WTC11 (cell line): ENCODE measurements around the gene OR5K4. TPM values are rescaled to one million over a fixed set of nuclear protein-coding genes. Genes with fewer than 3 reads are reported as not detected.

Source experiments
- ATAC-seq: fragments of 200-7000 bp; cut with Tn5 transposase; 2 replicates; pipeline ENCODE4 v1.10.0; 2021; ENCODE audit warnings: mild to moderate bottlenecking, moderate library complexity
- CTCF ChIA-PET: fragments of 300-600 bp; sonication (Branson Sonifier 250); formaldehyde crosslinking; loops from one replicate; lab custom pipeline; 2021; ENCODE audit warnings: antibody characterized with exemption; lab: Charles Lee
- POLR2A ChIA-PET: fragments of 350-600 bp; sonication (Branson Sonifier 250); formaldehyde crosslinking; loops from one replicate; lab custom pipeline; 2021; ENCODE audit warnings: antibody characterized with exemption; lab: Charles Lee
- DNase-seq: peaks from one replicate; pipeline ENCODE4 v3.0.0; 2021; ENCODE audit warnings: low spot score
- H3K27ac Mint-ChIP-seq: 2 replicates; pipeline ENCODE4 v1.8.0; 2021; ENCODE audit warnings: mixed read lengths
- H3K27me3 Mint-ChIP-seq: 2 replicates; pipeline ENCODE4 v1.8.0; 2021; ENCODE audit warnings: low read depth, mild to moderate bottlenecking, moderate library complexity, mixed read lengths
- H3K36me3 Mint-ChIP-seq: 2 replicates; pipeline ENCODE4 v1.8.0; 2021; ENCODE audit warnings: mixed read lengths
- H3K4me1 Mint-ChIP-seq: 2 replicates; pipeline ENCODE4 v1.8.0; 2022; ENCODE audit warnings: mixed read lengths
- H3K4me3 Mint-ChIP-seq: 2 replicates; pipeline ENCODE4 v1.8.0; 2021; ENCODE audit warnings: mild to moderate bottlenecking, moderate library complexity, mixed read lengths
- H3K9me3 Mint-ChIP-seq: 2 replicates; pipeline ENCODE4 v1.8.0; 2021; ENCODE audit warnings: mixed read lengths
- CBFB ChIP-seq: sonication (generic); formaldehyde crosslinking; IDR thresholded peaks from 2 replicates; pipeline ENCODE4 v1.8.1; 2022; ENCODE audit warnings: mild to moderate bottlenecking, low read depth, missing genetic modification reagents
- FOXP1 ChIP-seq: sonication (generic); formaldehyde crosslinking; IDR thresholded peaks from 2 replicates; pipeline ENCODE4 v1.8.0; 2022; ENCODE audit warnings: missing genetic modification reagents, mild to moderate bottlenecking, moderate library complexity, borderline replicate concordance
- GRHL2 ChIP-seq: fragments of 250-450 bp; sonication (Bioruptor Pico); IDR thresholded peaks from 2 replicates; pipeline ENCODE4 v1.8.0; 2022; ENCODE audit warnings: mild to moderate bottlenecking, moderate library complexity; ENCODE audit not compliant: insufficient replicate concordance, severe bottlenecking
- HMGA2 ChIP-seq: fragments of 250-450 bp; sonication (Bioruptor Pico); IDR thresholded peaks from 2 replicates; pipeline ENCODE4 v1.4.0; 2021; ENCODE audit warnings: mild to moderate bottlenecking, moderate library complexity
- IRF2 ChIP-seq: sonication (generic); formaldehyde crosslinking; IDR thresholded peaks from 2 replicates; pipeline ENCODE4 v1.8.0; 2022; ENCODE audit warnings: low read depth, missing genetic modification reagents, borderline replicate concordance
- MYBL2 ChIP-seq: sonication (generic); formaldehyde crosslinking; IDR thresholded peaks from 2 replicates; pipeline ENCODE4 v1.8.1; 2023; ENCODE audit warnings: mild to moderate bottlenecking, moderate library complexity, missing genetic modification reagents
- NR3C1 ChIP-seq: sonication (generic); formaldehyde crosslinking; conservative IDR thresholded peaks from 2 replicates; pipeline ENCODE4 v1.8.1; 2023; ENCODE audit warnings: low read depth, mild to moderate bottlenecking, missing genetic modification reagents
- SOX15 ChIP-seq: fragments of 250-450 bp; sonication (Bioruptor Pico); IDR thresholded peaks from 2 replicates; pipeline ENCODE4 v1.9.0; 2021; ENCODE audit warnings: mild to moderate bottlenecking
- ZBTB21 ChIP-seq: sonication (generic); formaldehyde crosslinking; IDR thresholded peaks from 2 replicates; pipeline ENCODE4 v1.8.1; 2023; ENCODE audit warnings: mild to moderate bottlenecking, missing genetic modification reagents, borderline replicate concordance
- ZNF219 ChIP-seq: sonication (generic); formaldehyde crosslinking; IDR thresholded peaks from 2 replicates; pipeline ENCODE4 v1.8.0; 2023; ENCODE audit warnings: missing genetic modification reagents, mild to moderate bottlenecking, borderline replicate concordance
- ZNF423 ChIP-seq: fragments of 250-450 bp; sonication (Bioruptor Pico); IDR thresholded peaks from 2 replicates; pipeline ENCODE4 v2.1.2; 2022; ENCODE audit warnings: mild to moderate bottlenecking, moderate library complexity
- total RNA-seq: library from RNA; stranded (reverse); gene quantifications from 3 replicates; pipeline ENCODE4 v1.2.3, GENCODE V29; 2021
- TF ChIP-seq, protein P1 (sequence below): sonication (generic); formaldehyde crosslinking; IDR thresholded peaks from 2 replicates; pipeline ENCODE4 v1.8.0; 2022; ENCODE audit warnings: mild to moderate bottlenecking, missing genetic modification reagents
- TF ChIP-seq, protein P2 (sequence below): fragments of 250-450 bp; sonication (Bioruptor Pico); IDR thresholded peaks from 2 replicates; pipeline ENCODE4 v1.9.0; 2021; ENCODE audit warnings: mild to moderate bottlenecking
- TF ChIP-seq, protein P3 (sequence below): sonication (generic); formaldehyde crosslinking; IDR thresholded peaks from 2 replicates; pipeline ENCODE4 v1.8.1; 2023; ENCODE audit warnings: mild to moderate bottlenecking, missing genetic modification reagents, moderate library complexity
- TF ChIP-seq, protein P4 (sequence below): sonication (generic); formaldehyde crosslinking; IDR thresholded peaks from 2 replicates; pipeline ENCODE4 v1.8.1; 2023; ENCODE audit warnings: mild to moderate bottlenecking, missing genetic modification reagents
- TF ChIP-seq, protein P5 (sequence below): fragments of 250-450 bp; sonication (Bioruptor Pico); IDR thresholded peaks from 2 replicates; pipeline ENCODE4 v1.9.0; 2021; ENCODE audit warnings: mild to moderate bottlenecking
- TF ChIP-seq, protein P6 (sequence below): sonication (generic); formaldehyde crosslinking; IDR thresholded peaks from 2 replicates; pipeline ENCODE4 v1.8.1; 2022; ENCODE audit warnings: missing genetic modification reagents, borderline replicate concordance
- TF ChIP-seq, protein P7 (sequence below): sonication (generic); formaldehyde crosslinking; IDR thresholded peaks from 2 replicates; pipeline ENCODE4 v1.8.0; 2023; ENCODE audit warnings: mild to moderate bottlenecking, missing genetic modification reagents

Gene OR5K4
- total RNA-seq, 1 experiment from 2014 or later, result not detected

DNA sequence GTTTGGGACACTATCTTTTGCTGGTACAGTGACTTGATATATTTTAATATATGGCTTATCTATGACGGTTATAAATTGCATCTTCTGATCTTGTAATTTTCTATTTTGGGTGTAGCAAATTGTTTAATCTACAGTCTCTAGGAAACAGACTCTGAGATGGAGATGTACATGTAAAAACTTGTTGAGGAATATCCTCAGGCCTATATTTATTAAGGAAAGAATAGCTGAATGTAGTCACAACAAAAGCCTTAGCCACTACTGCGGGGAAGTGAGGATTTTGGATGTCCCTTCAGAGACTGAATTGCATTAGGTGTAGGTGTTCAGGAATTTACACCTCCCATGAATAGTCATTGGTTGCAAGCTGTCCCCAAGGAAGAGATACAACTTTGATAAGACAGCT is 23.0 kb downstream of the OR5K4 start:
- CTCF ChIA-PET, result no interaction called here
- no peak overlapping the region for H3K27ac Mint-ChIP-seq
- H3K36me3 Mint-ChIP-seq, result no peaks in the 10 kb centered on the region
- no peaks in the 10 kb centered on the region for H3K27me3 Mint-ChIP-seq
- 0 out of 2 replicates have a peak, but pooled peaks cover 8% of the 10 kb centered on the region for H3K9me3 Mint-ChIP-seq
- DNase-seq (no peak), ATAC-seq (no peak)
- no peak overlapping the region for H3K4me3 Mint-ChIP-seq
- TF ChIP-seq ZBTB21 (CRISPR knock-in tag), result no peak
- TF ChIP-seq, protein P1, sequence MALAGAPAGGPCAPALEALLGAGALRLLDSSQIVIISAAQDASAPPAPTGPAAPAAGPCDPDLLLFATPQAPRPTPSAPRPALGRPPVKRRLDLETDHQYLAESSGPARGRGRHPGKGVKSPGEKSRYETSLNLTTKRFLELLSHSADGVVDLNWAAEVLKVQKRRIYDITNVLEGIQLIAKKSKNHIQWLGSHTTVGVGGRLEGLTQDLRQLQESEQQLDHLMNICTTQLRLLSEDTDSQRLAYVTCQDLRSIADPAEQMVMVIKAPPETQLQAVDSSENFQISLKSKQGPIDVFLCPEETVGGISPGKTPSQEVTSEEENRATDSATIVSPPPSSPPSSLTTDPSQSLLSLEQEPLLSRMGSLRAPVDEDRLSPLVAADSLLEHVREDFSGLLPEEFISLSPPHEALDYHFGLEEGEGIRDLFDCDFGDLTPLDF (CRISPR knock-in tag), result no peak
- TF ChIP-seq, protein P2, sequence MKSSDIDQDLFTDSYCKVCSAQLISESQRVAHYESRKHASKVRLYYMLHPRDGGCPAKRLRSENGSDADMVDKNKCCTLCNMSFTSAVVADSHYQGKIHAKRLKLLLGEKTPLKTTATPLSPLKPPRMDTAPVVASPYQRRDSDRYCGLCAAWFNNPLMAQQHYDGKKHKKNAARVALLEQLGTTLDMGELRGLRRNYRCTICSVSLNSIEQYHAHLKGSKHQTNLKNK (CRISPR knock-in tag), result no peak
- no peak for TF ChIP-seq FOXP1 (CRISPR knock-in tag)
- no peak for TF ChIP-seq HMGA2 (CRISPR knock-in tag)
- TF ChIP-seq, protein P3, sequence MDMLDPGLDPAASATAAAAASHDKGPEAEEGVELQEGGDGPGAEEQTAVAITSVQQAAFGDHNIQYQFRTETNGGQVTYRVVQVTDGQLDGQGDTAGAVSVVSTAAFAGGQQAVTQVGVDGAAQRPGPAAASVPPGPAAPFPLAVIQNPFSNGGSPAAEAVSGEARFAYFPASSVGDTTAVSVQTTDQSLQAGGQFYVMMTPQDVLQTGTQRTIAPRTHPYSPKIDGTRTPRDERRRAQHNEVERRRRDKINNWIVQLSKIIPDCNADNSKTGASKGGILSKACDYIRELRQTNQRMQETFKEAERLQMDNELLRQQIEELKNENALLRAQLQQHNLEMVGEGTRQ, result no peak
- TF ChIP-seq SOX15 (CRISPR knock-in tag), result no peak
- TF ChIP-seq CBFB (CRISPR knock-in tag), result no peak
- no peak for TF ChIP-seq NR3C1 (CRISPR knock-in tag)
- TF ChIP-seq ZNF423, result no peak
- TF ChIP-seq, protein P4, sequence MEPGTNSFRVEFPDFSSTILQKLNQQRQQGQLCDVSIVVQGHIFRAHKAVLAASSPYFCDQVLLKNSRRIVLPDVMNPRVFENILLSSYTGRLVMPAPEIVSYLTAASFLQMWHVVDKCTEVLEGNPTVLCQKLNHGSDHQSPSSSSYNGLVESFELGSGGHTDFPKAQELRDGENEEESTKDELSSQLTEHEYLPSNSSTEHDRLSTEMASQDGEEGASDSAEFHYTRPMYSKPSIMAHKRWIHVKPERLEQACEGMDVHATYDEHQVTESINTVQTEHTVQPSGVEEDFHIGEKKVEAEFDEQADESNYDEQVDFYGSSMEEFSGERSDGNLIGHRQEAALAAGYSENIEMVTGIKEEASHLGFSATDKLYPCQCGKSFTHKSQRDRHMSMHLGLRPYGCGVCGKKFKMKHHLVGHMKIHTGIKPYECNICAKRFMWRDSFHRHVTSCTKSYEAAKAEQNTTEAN (CRISPR knock-in tag), result no peak
- TF ChIP-seq, protein P5, sequence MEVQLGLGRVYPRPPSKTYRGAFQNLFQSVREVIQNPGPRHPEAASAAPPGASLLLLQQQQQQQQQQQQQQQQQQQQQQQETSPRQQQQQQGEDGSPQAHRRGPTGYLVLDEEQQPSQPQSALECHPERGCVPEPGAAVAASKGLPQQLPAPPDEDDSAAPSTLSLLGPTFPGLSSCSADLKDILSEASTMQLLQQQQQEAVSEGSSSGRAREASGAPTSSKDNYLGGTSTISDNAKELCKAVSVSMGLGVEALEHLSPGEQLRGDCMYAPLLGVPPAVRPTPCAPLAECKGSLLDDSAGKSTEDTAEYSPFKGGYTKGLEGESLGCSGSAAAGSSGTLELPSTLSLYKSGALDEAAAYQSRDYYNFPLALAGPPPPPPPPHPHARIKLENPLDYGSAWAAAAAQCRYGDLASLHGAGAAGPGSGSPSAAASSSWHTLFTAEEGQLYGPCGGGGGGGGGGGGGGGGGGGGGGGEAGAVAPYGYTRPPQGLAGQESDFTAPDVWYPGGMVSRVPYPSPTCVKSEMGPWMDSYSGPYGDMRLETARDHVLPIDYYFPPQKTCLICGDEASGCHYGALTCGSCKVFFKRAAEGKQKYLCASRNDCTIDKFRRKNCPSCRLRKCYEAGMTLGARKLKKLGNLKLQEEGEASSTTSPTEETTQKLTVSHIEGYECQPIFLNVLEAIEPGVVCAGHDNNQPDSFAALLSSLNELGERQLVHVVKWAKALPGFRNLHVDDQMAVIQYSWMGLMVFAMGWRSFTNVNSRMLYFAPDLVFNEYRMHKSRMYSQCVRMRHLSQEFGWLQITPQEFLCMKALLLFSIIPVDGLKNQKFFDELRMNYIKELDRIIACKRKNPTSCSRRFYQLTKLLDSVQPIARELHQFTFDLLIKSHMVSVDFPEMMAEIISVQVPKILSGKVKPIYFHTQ (CRISPR knock-in tag), result no peak
- no peak for TF ChIP-seq MYBL2
- TF ChIP-seq, protein P6, sequence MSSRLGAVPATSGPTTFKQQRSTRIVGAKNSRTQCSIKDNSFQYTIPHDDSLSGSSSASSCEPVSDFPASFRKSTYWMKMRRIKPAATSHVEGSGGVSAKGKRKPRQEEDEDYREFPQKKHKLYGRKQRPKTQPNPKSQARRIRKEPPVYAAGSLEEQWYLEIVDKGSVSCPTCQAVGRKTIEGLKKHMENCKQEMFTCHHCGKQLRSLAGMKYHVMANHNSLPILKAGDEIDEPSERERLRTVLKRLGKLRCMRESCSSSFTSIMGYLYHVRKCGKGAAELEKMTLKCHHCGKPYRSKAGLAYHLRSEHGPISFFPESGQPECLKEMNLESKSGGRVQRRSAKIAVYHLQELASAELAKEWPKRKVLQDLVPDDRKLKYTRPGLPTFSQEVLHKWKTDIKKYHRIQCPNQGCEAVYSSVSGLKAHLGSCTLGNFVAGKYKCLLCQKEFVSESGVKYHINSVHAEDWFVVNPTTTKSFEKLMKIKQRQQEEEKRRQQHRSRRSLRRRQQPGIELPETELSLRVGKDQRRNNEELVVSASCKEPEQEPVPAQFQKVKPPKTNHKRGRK (CRISPR knock-in tag), result no peak
- no peak for TF ChIP-seq IRF2 (CRISPR knock-in tag)
- TF ChIP-seq, protein P7, sequence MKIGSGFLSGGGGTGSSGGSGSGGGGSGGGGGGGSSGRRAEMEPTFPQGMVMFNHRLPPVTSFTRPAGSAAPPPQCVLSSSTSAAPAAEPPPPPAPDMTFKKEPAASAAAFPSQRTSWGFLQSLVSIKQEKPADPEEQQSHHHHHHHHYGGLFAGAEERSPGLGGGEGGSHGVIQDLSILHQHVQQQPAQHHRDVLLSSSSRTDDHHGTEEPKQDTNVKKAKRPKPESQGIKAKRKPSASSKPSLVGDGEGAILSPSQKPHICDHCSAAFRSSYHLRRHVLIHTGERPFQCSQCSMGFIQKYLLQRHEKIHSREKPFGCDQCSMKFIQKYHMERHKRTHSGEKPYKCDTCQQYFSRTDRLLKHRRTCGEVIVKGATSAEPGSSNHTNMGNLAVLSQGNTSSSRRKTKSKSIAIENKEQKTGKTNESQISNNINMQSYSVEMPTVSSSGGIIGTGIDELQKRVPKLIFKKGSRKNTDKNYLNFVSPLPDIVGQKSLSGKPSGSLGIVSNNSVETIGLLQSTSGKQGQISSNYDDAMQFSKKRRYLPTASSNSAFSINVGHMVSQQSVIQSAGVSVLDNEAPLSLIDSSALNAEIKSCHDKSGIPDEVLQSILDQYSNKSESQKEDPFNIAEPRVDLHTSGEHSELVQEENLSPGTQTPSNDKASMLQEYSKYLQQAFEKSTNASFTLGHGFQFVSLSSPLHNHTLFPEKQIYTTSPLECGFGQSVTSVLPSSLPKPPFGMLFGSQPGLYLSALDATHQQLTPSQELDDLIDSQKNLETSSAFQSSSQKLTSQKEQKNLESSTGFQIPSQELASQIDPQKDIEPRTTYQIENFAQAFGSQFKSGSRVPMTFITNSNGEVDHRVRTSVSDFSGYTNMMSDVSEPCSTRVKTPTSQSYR, result no peak
- TF ChIP-seq ZNF219, result no peak
- no peak for TF ChIP-seq GRHL2 (CRISPR knock-in tag)
- POLR2A ChIA-PET, result no interaction called here
- no peaks in the 10 kb centered on the region for H3K4me1 Mint-ChIP-seq
